Upper lobe of left lung (tissue), 6 donors: Measurements from ENCODE around the gene CCNF. TPM values are rescaled to one million over a fixed set of nuclear protein-coding genes. Genes with fewer than 3 reads are reported as not detected.

Experiments
- ATAC-seq, 2 donors: fragments of 200-7000 bp; cut with Tn5 transposase; one replicate each; pipeline ENCODE4 v1.9.1; 2022; ENCODE audit warnings: mild to moderate bottlenecking in 2 of 2, moderate library complexity in 2 of 2; ENCODE audit not compliant: low FRiP score in 2 of 2
- DNase-seq, 2 donors: peaks; one replicate each; pipeline ENCODE4 v3.0.0-alpha.2; 2019 to 2020
- H3K27ac ChIP-seq, 4 donors: fragments of 200-600 bp; sonication (generic); one replicate each; pipeline ENCODE4 v1.5.1; 2016 to 2019
- H3K27me3 ChIP-seq, 4 donors: fragments of 200-600 bp; sonication (generic); one replicate each; pipeline ENCODE4 v1.5.1; 2017 to 2019
- H3K36me3 ChIP-seq, 4 donors: fragments of 200-600 bp; sonication (generic); one replicate each; pipeline ENCODE4 v1.5.1; 2016 to 2019
- H3K4me1 ChIP-seq, 4 donors: fragments of 200-600 bp; sonication (generic); one replicate each; pipeline ENCODE4 v1.5.1; 2018 to 2019
- H3K4me3 ChIP-seq, 4 donors: fragments of 200-600 bp; sonication (generic); one replicate each; pipeline ENCODE4 v1.5.1; 2017 to 2019; ENCODE audit warnings: mild to moderate bottlenecking in 2 of 4, moderate library complexity in 1 of 4
- H3K9me3 ChIP-seq, 4 donors: fragments of 200-600 bp; sonication (generic); one replicate each; pipeline ENCODE4 v1.5.1; 2018 to 2019
- CTCF ChIP-seq, 6 experiments: fragments of 450-650 bp in 4 of 6; fragments of 200-600 bp in 2 of 6; sonication (generic) in 2 of 6; IDR thresholded peaks; one replicate each; pipeline ENCODE4 v1.5.1; 2016 to 2019; ENCODE audit warnings: antibody characterized with exemption in 6 of 6
- EP300 ChIP-seq, 4 donors: sonication (generic); formaldehyde crosslinking; IDR thresholded peaks; one replicate each; pipeline ENCODE4 v1.5.1; 2017; ENCODE audit warnings: antibody characterized with exemption in 4 of 4, control low read depth in 2 of 4
- POLR2A ChIP-seq, 4 donors: fragments of 450-650 bp; IDR thresholded peaks; one replicate each; pipeline ENCODE4 v1.5.1; 2016 to 2017; ENCODE audit warnings: antibody characterized with exemption in 4 of 4, mild to moderate bottlenecking in 2 of 4
- POLR2AphosphoS5 ChIP-seq, 2 donors: sonication (generic); formaldehyde crosslinking; IDR thresholded peaks; one replicate each; pipeline ENCODE4 v1.5.1; 2017; ENCODE audit warnings: antibody characterized with exemption in 2 of 2
- WGBS, 2 donors: methylation state at CpG; one replicate each; pipeline ENCODE4 v1.1.5; 2017 to 2018; 5-methylcytosine and 5-hydroxymethylcytosine counted together
- total RNA-seq, 6 donors: library from RNA; depleted of rRNA in 4 of 6; stranded (reverse); fragments of >200 nt in 4 of 6; gene quantifications; one replicate each; pipeline versions ENCODE4 v1.1.0 to v1.2.1, GENCODE V29; 2016 to 2021
- donor health status: DM: no; HTN: no; CAD: no; lungs with moderate emphysema.
- donor health status: DM: no; HTN: yes; CAD: no; lungs with severe emphysema.

CCNF gene
- total RNA-seq, 6 donors from 2014 or later, result 2.7 to 5.2 (median 3.9) TPM

GRCh38 chr16:2447920-2448583 is 18.8 kb downstream of the CCNF start:
- no peak for DNase-seq
- Histone ChIP-seq H3K27me3 (no peaks in the 10 kb centered on the region), H3K4me3 (no peak overlapping the region), H3K4me1 (no peaks in the 10 kb centered on the region), H3K27ac (no peak overlapping the region), H3K9me3 (no peaks in the 10 kb centered on the region), H3K36me3 (peaks cover 4 to 48% (median 31%) of the 10 kb centered on the region in 4 donors)
- WGBS, 2 donors, result 92 to 94% methylated on average over 11 of the region's 11 CpGs
- no peak for TF ChIP-seq POLR2AphosphoS5 (IDR thresholded peaks at IDR 0.05)
- TF ChIP-seq POLR2A (IDR thresholded peaks at IDR 0.05), result no peak
- TF ChIP-seq CTCF (IDR thresholded peaks at IDR 0.05), result no peak
- TF ChIP-seq EP300 (IDR thresholded peaks at IDR 0.05), result no peak
- no peak for ATAC-seq

- H3K27me3 ChIP-seq, result no peaks in the 10 kb centered on the region
Measured at GRCh38 chr16:2449118-2449517, 19.9 kb downstream of the CCNF start.

GRCh38 chr16:2450535-2450934 is 21.3 kb downstream of the CCNF start:
- ATAC-seq (no peak), DNase-seq (no peak)
- TF ChIP-seq POLR2AphosphoS5 (IDR thresholded peaks at IDR 0.05), result no peak
- TF ChIP-seq EP300 (IDR thresholded peaks at IDR 0.05), result no peak
- H3K27ac ChIP-seq, result no peak overlapping the region
- peaks cover 4 to 46% (median 32%) of the 10 kb centered on the region in 4 donors for H3K36me3 ChIP-seq
- H3K27me3 ChIP-seq, result no peaks in the 10 kb centered on the region
- no peaks in the 10 kb centered on the region for H3K9me3 ChIP-seq
- 97 to 99% methylated on average over 8 of the region's 8 CpGs for WGBS, 2 donors
- no peak overlapping the region for H3K4me3 ChIP-seq
- no peaks in the 10 kb centered on the region for H3K4me1 ChIP-seq

More at GRCh38 chr16:2449118-2449517, 19.9 kb downstream of the CCNF start:
- Histone ChIP-seq H3K9me3 (no peaks in the 10 kb centered on the region), H3K36me3 (peaks cover 4 to 57% (median 39%) of the 10 kb centered on the region in 4 donors), H3K4me3 (no peak overlapping the region), H3K4me1 (no peaks in the 10 kb centered on the region), H3K27ac (no peak overlapping the region)
- 95 to 97% methylated on average over 10 to 22 of the region's 25 CpGs for WGBS, 2 donors
- TF ChIP-seq EP300 (IDR thresholded peaks at IDR 0.05), result no peak
- TF ChIP-seq POLR2A (IDR thresholded peaks at IDR 0.05), result no peak
- no peak for TF ChIP-seq CTCF (IDR thresholded peaks at IDR 0.05)
- no peak for TF ChIP-seq POLR2AphosphoS5 (IDR thresholded peaks at IDR 0.05)
- no peak for ATAC-seq
- peak in 1 of 2 donors; percentile 73 for DNase-seq

GRCh38 chr16:2450975-2451381 is 21.7 kb downstream of the CCNF start:
- H3K4me3 ChIP-seq, result no peak overlapping the region
- ATAC-seq (no peak), DNase-seq (no peak)
- no peaks in the 10 kb centered on the region for H3K27me3 ChIP-seq
- no peak for TF ChIP-seq POLR2AphosphoS5 (IDR thresholded peaks at IDR 0.05)
- TF ChIP-seq EP300 (IDR thresholded peaks at IDR 0.05), result no peak
- TF ChIP-seq CTCF (IDR thresholded peaks at IDR 0.05), result no peak
- TF ChIP-seq POLR2A (IDR thresholded peaks at IDR 0.05), result no peak
- 94 to 95% methylated on average over 19 of the region's 19 CpGs for WGBS, 2 donors
- peaks cover 4 to 44% (median 30%) of the 10 kb centered on the region in 4 donors for H3K36me3 ChIP-seq
- no peaks in the 10 kb centered on the region for H3K9me3 ChIP-seq
- no peaks in the 10 kb centered on the region for H3K4me1 ChIP-seq
- no peak overlapping the region for H3K27ac ChIP-seq

GRCh38 chr16:2451851-2452320 is 22.6 kb downstream of the CCNF start:
- WGBS, 2 donors, result 96 to 99% methylated on average over 17 to 18 of the region's 18 CpGs
- no peak overlapping the region for H3K4me3 ChIP-seq
- no peak for ATAC-seq
- TF ChIP-seq CTCF (IDR thresholded peaks at IDR 0.05) (no peak), POLR2AphosphoS5 (IDR thresholded peaks at IDR 0.05) (no peak), POLR2A (IDR thresholded peaks at IDR 0.05) (no peak), EP300 (IDR thresholded peaks at IDR 0.05) (no peak)
- no peak for DNase-seq
- H3K4me1 ChIP-seq, result no peaks in the 10 kb centered on the region
- H3K9me3 ChIP-seq, result no peaks in the 10 kb centered on the region
- H3K27ac ChIP-seq, result no peak overlapping the region
- no peaks in the 10 kb centered on the region for H3K27me3 ChIP-seq
- peaks cover 0 to 36% (median 21%) of the 10 kb centered on the region in 4 donors for H3K36me3 ChIP-seq
